OCI-LY7 (cell line): Measurements from ENCODE around the gene CEBPG.

Source experiments
- EZH2phosphoT487 ChIP-seq: fragments of 200-600 bp; sonication (generic); IDR thresholded peaks from 2 replicates; pipeline ENCODE4 v1.6.1; 2018; ENCODE audit warnings: low read depth, borderline replicate concordance, mild to moderate bottlenecking, mixed run types, antibody characterized with exemption, low read length, moderate library complexity, mixed read lengths
- TF ChIP-seq, protein P1 (sequence below): fragments of 200-600 bp; sonication (generic); conservative IDR thresholded peaks from 2 replicates; pipeline ENCODE4 v1.5.1; 2014; ENCODE audit warnings: mild to moderate bottlenecking, antibody characterized with exemption, low read length, moderate library complexity, mixed read lengths

DNA sequence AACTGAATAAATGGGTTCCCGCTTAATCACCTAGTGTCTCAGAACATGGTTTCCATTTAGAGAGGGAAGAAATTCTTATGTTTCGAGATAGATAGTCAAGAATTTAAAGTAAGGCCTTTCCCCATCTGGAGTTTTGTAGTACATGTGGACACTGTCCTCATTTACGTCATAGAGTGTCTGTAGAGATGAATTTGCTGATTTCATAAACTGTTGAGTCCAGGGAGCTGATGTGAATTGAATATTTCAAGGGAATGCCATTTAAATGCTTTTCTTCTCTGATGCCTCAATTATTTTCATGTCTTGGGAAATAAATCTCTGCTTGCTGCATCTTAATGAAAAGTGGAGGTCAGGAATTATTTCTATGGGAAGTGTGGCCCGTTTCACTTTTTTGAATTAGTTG, 9.5 kb downstream of the CEBPG start:
- TF ChIP-seq, protein P1, sequence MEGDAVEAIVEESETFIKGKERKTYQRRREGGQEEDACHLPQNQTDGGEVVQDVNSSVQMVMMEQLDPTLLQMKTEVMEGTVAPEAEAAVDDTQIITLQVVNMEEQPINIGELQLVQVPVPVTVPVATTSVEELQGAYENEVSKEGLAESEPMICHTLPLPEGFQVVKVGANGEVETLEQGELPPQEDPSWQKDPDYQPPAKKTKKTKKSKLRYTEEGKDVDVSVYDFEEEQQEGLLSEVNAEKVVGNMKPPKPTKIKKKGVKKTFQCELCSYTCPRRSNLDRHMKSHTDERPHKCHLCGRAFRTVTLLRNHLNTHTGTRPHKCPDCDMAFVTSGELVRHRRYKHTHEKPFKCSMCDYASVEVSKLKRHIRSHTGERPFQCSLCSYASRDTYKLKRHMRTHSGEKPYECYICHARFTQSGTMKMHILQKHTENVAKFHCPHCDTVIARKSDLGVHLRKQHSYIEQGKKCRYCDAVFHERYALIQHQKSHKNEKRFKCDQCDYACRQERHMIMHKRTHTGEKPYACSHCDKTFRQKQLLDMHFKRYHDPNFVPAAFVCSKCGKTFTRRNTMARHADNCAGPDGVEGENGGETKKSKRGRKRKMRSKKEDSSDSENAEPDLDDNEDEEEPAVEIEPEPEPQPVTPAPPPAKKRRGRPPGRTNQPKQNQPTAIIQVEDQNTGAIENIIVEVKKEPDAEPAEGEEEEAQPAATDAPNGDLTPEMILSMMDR, result no peak
- no peak for TF ChIP-seq EZH2phosphoT487
